WTC11 (cell line): Measurements from ENCODE around the gene CRAT. TPM values are rescaled to one million over a fixed set of nuclear protein-coding genes. Genes with fewer than 3 reads are reported as not detected.

ENCODE experiments used
- ATAC-seq: fragments of 200-7000 bp; cut with Tn5 transposase; 2 replicates; pipeline ENCODE4 v1.10.0; 2021; ENCODE audit warnings: mild to moderate bottlenecking, moderate library complexity
- CTCF ChIA-PET: fragments of 300-600 bp; sonication (Branson Sonifier 250); formaldehyde crosslinking; loops from one replicate; lab custom pipeline; 2021; ENCODE audit warnings: antibody characterized with exemption; lab: Charles Lee
- POLR2A ChIA-PET: fragments of 350-600 bp; sonication (Branson Sonifier 250); formaldehyde crosslinking; loops from one replicate; lab custom pipeline; 2021; ENCODE audit warnings: antibody characterized with exemption; lab: Charles Lee
- DNase-seq: peaks from one replicate; pipeline ENCODE4 v3.0.0; 2021; ENCODE audit warnings: low spot score
- H3K27ac Mint-ChIP-seq: 2 replicates; pipeline ENCODE4 v1.8.0; 2021; ENCODE audit warnings: mixed read lengths
- H3K27me3 Mint-ChIP-seq: 2 replicates; pipeline ENCODE4 v1.8.0; 2021; ENCODE audit warnings: low read depth, mild to moderate bottlenecking, moderate library complexity, mixed read lengths
- H3K36me3 Mint-ChIP-seq: 2 replicates; pipeline ENCODE4 v1.8.0; 2021; ENCODE audit warnings: mixed read lengths
- H3K4me1 Mint-ChIP-seq: 2 replicates; pipeline ENCODE4 v1.8.0; 2022; ENCODE audit warnings: mixed read lengths
- H3K4me3 Mint-ChIP-seq: 2 replicates; pipeline ENCODE4 v1.8.0; 2021; ENCODE audit warnings: mild to moderate bottlenecking, moderate library complexity, mixed read lengths
- H3K9me3 Mint-ChIP-seq: 2 replicates; pipeline ENCODE4 v1.8.0; 2021; ENCODE audit warnings: mixed read lengths
- ATF1 ChIP-seq: sonication (generic); formaldehyde crosslinking; IDR thresholded peaks from 2 replicates; pipeline ENCODE4 v1.8.1; 2023; ENCODE audit warnings: mild to moderate bottlenecking, moderate library complexity, missing genetic modification reagents
- ATF2 ChIP-seq: sonication (generic); formaldehyde crosslinking; IDR thresholded peaks from 2 replicates; pipeline ENCODE4 v1.8.1; 2022; ENCODE audit warnings: low read depth, missing genetic modification reagents, borderline replicate concordance
- ATF3 ChIP-seq: sonication (generic); formaldehyde crosslinking; conservative IDR thresholded peaks from 2 replicates; pipeline ENCODE4 v1.8.1; 2022; ENCODE audit warnings: mild to moderate bottlenecking, missing genetic modification reagents
- ATF6 ChIP-seq: sonication (generic); formaldehyde crosslinking; IDR thresholded peaks from 2 replicates; pipeline ENCODE4 v1.8.1; 2023; ENCODE audit warnings: mild to moderate bottlenecking, missing genetic modification reagents
- CREM ChIP-seq: sonication (generic); formaldehyde crosslinking; IDR thresholded peaks from 2 replicates; pipeline ENCODE4 v1.8.1; 2022; ENCODE audit warnings: mild to moderate bottlenecking, missing genetic modification reagents, moderate library complexity
- ERG ChIP-seq: fragments of 250-450 bp; sonication (Bioruptor Pico); IDR thresholded peaks from 2 replicates; pipeline ENCODE4 v1.8.0; 2021; ENCODE audit warnings: mild to moderate bottlenecking
- ESRRA ChIP-seq: sonication (generic); formaldehyde crosslinking; IDR thresholded peaks from 2 replicates; pipeline ENCODE4 v1.8.1; 2022; ENCODE audit warnings: mild to moderate bottlenecking, missing genetic modification reagents, borderline replicate concordance
- ETV6 ChIP-seq: sonication (generic); formaldehyde crosslinking; IDR thresholded peaks from 2 replicates; pipeline ENCODE4 v1.8.1; 2022; ENCODE audit warnings: mild to moderate bottlenecking, missing genetic modification reagents
- FOXK1 ChIP-seq: sonication (generic); formaldehyde crosslinking; IDR thresholded peaks from 2 replicates; pipeline ENCODE4 v1.8.0; 2022; ENCODE audit warnings: mild to moderate bottlenecking, moderate library complexity, missing genetic modification reagents
- FOXP4 ChIP-seq: sonication (generic); formaldehyde crosslinking; IDR thresholded peaks from 2 replicates; pipeline ENCODE4 v1.8.0; 2022; ENCODE audit warnings: mild to moderate bottlenecking, missing genetic modification reagents
- GABPB1 ChIP-seq: sonication (generic); formaldehyde crosslinking; IDR thresholded peaks from 2 replicates; pipeline ENCODE4 v1.8.1; 2023; ENCODE audit warnings: mild to moderate bottlenecking, missing genetic modification reagents
- GRHL2 ChIP-seq: fragments of 250-450 bp; sonication (Bioruptor Pico); IDR thresholded peaks from 2 replicates; pipeline ENCODE4 v1.8.0; 2022; ENCODE audit warnings: mild to moderate bottlenecking, moderate library complexity; ENCODE audit not compliant: insufficient replicate concordance, severe bottlenecking
- HMGA2 ChIP-seq: fragments of 250-450 bp; sonication (Bioruptor Pico); IDR thresholded peaks from 2 replicates; pipeline ENCODE4 v1.4.0; 2021; ENCODE audit warnings: mild to moderate bottlenecking, moderate library complexity
- JUN ChIP-seq: sonication (generic); formaldehyde crosslinking; IDR thresholded peaks from 2 replicates; pipeline ENCODE4 v1.8.0; 2023; ENCODE audit warnings: mild to moderate bottlenecking, missing genetic modification reagents
- KAT7 ChIP-seq: sonication (generic); formaldehyde crosslinking; IDR thresholded peaks from 2 replicates; pipeline ENCODE4 v1.8.1; 2023; ENCODE audit warnings: missing genetic modification reagents, mild to moderate bottlenecking, borderline replicate concordance
- MAX ChIP-seq: sonication (generic); formaldehyde crosslinking; IDR thresholded peaks from 2 replicates; pipeline ENCODE4 v1.8.0; 2022; ENCODE audit warnings: mild to moderate bottlenecking, missing genetic modification reagents
- MXD4 ChIP-seq: fragments of 250-450 bp; sonication (Bioruptor Pico); IDR thresholded peaks from 2 replicates; pipeline ENCODE4 v1.8.0; 2021; ENCODE audit warnings: mild to moderate bottlenecking, moderate library complexity, borderline replicate concordance
- NFATC4 ChIP-seq: fragments of 250-450 bp; sonication (Bioruptor Pico); IDR thresholded peaks from 2 replicates; pipeline ENCODE4 v1.9.0; 2021; ENCODE audit warnings: mild to moderate bottlenecking
- NFYB ChIP-seq: sonication (generic); formaldehyde crosslinking; conservative IDR thresholded peaks from 2 replicates; pipeline ENCODE4 v1.8.0; 2022; ENCODE audit warnings: low read depth, missing genetic modification reagents
- PRRX2 ChIP-seq: fragments of 250-450 bp; sonication (Bioruptor Pico); IDR thresholded peaks from 2 replicates; pipeline ENCODE4 v1.8.0; 2021; ENCODE audit warnings: mild to moderate bottlenecking
- RELA ChIP-seq: sonication (generic); formaldehyde crosslinking; IDR thresholded peaks from 2 replicates; pipeline ENCODE4 v1.8.1; 2022; ENCODE audit warnings: missing genetic modification reagents, mild to moderate bottlenecking, borderline replicate concordance
- RORB ChIP-seq: fragments of 250-450 bp; sonication (Bioruptor Pico); IDR thresholded peaks from 2 replicates; pipeline ENCODE4 v1.9.0; 2021; ENCODE audit warnings: mild to moderate bottlenecking
- SMAD3 ChIP-seq: sonication (generic); formaldehyde crosslinking; IDR thresholded peaks from 2 replicates; pipeline ENCODE4 v1.8.0; 2022; ENCODE audit warnings: missing genetic modification reagents, mild to moderate bottlenecking, borderline replicate concordance
- SP1 ChIP-seq: sonication (generic); formaldehyde crosslinking; conservative IDR thresholded peaks from 2 replicates; pipeline ENCODE4 v1.8.1; 2022; ENCODE audit warnings: missing genetic modification reagents
- TCF7 ChIP-seq: sonication (generic); formaldehyde crosslinking; IDR thresholded peaks from 2 replicates; pipeline ENCODE4 v1.8.0; 2022; ENCODE audit warnings: mild to moderate bottlenecking, low read depth, missing genetic modification reagents, moderate library complexity
- USF2 ChIP-seq: sonication (generic); formaldehyde crosslinking; IDR thresholded peaks from 2 replicates; pipeline ENCODE4 v1.8.1; 2023; ENCODE audit warnings: mild to moderate bottlenecking, missing genetic modification reagents, moderate library complexity
- total RNA-seq: library from RNA; stranded (reverse); gene quantifications from 3 replicates; pipeline ENCODE4 v1.2.3, GENCODE V29; 2021

CRAT gene
- total RNA-seq, 1 experiment from 2014 or later: 17.2 TPM

GRCh38 chr9:129148463-129149204, 38.0 kb upstream of the CRAT start:
- Mint-ChIP-seq H3K27me3 (no peaks in the 10 kb centered on the region), H3K4me1 (peaks cover 29% of the 10 kb centered on the region), H3K27ac (no peak overlapping the region), H3K4me3 (no peak overlapping the region), H3K36me3 (peaks cover 10% of the 10 kb centered on the region), H3K9me3 (no peaks in the 10 kb centered on the region)
- POLR2A ChIA-PET: no interaction called here
- CTCF ChIA-PET: interaction anchor here (1.4 kb wide), 1 partner anchor 17 kb away, joined by 6 read pairs; no protein-coding TSS in a partner anchor
- ATAC-seq: no peak
- DNase-seq: no peak
- TF ChIP-seq ETV6 (CRISPR knock-in tag) (no peak), MXD4 (CRISPR knock-in tag) (no peak), ERG (CRISPR knock-in tag) (no peak), SMAD3 (no peak), PRRX2 (CRISPR knock-in tag) (no peak), ATF3 (no peak), HMGA2 (CRISPR knock-in tag) (no peak), GABPB1 (no peak), ESRRA (CRISPR knock-in tag) (no peak), FOXK1 (CRISPR knock-in tag) (no peak), FOXP4 (CRISPR knock-in tag) (no peak), NFATC4 (CRISPR knock-in tag) (no peak), USF2 (CRISPR knock-in tag) (no peak), JUN (CRISPR knock-in tag) (no peak), CREM (CRISPR knock-in tag) (no peak)

- ATAC-seq: no peak
- H3K9me3 Mint-ChIP-seq: no peaks in the 10 kb centered on the region
- H3K4me3 Mint-ChIP-seq: no peak overlapping the region
- DNase-seq: no peak
- ChIA-PET POLR2A (interaction anchor here (1.0 to 1.8 kb wide), 4 partner anchors 13 to 479 kb away, joined by 3 to 4 read pairs (median 4); partner anchors contain the start of gene NTMT1), CTCF (interaction anchor here (1.2 to 2.9 kb wide), 7 partner anchors 15 to 478 kb away, joined by 3 to 17 read pairs (median 11); partner anchors contain the start of gene IER5L)
- no peaks in the 10 kb centered on the region for H3K27me3 Mint-ChIP-seq
- H3K27ac Mint-ChIP-seq: peak overlapping the region; percentile 87; the same call in 1 of the 2 replicates
- peaks cover 10% of the 10 kb centered on the region for H3K36me3 Mint-ChIP-seq
- H3K4me1 Mint-ChIP-seq: peaks cover 48% of the 10 kb centered on the region
- TF ChIP-seq ATF2 (CRISPR knock-in tag): no peak
- no peak for TF ChIP-seq RELA (CRISPR knock-in tag)
- TF ChIP-seq ATF6 (CRISPR knock-in tag): no peak
- TF ChIP-seq NFYB (CRISPR knock-in tag): no peak
- no peak for TF ChIP-seq MAX (CRISPR knock-in tag)
- no peak for TF ChIP-seq MXD4 (CRISPR knock-in tag)
- no peak for TF ChIP-seq ATF1 (CRISPR knock-in tag)
- no peak for TF ChIP-seq TCF7 (CRISPR knock-in tag)
- TF ChIP-seq GRHL2 (CRISPR knock-in tag): no peak
- TF ChIP-seq RORB (CRISPR knock-in tag): no peak
- no peak for TF ChIP-seq KAT7 (CRISPR knock-in tag)
- TF ChIP-seq SP1: no peak
- no peak for TF ChIP-seq USF2 (CRISPR knock-in tag)
Observed at GRCh38 chr9:129146441-129146941, 35.9 kb upstream of the CRAT start.
